GM23338 (cell line): ENCODE measurements around the gene STX1A. TPM values are rescaled to one million over a fixed set of nuclear protein-coding genes. Genes with fewer than 3 reads are reported as not detected.

Experiments used
- ATAC-seq: fragments of 200-7000 bp; cut with Tn5 transposase; 3 replicates; pipeline ENCODE4 v1.9.1; 2020
- DNase-seq: peaks from one replicate; pipeline ENCODE4 v3.0.0-alpha.2; 2015; ENCODE audit warnings: low spot score
- H2AFZ ChIP-seq: fragments of 200-600 bp; sonication (generic); 2 replicates; pipeline ENCODE4 v1.8.0; 2016; ENCODE audit warnings: antibody characterized with exemption, mild to moderate bottlenecking, moderate library complexity
- H3F3A ChIP-seq: fragments of 200-600 bp; sonication (generic); replicated peaks from 2 replicates; pipeline ENCODE4 v1.8.0; 2017; ENCODE audit warnings: antibody characterized with exemption, mixed run types, low read depth
- H3K27ac ChIP-seq: fragments of 200-600 bp; sonication (generic); 2 replicates; pipeline ENCODE4 v1.6.1; 2016; ENCODE audit warnings: low read depth
- H3K27me3 ChIP-seq: fragments of 200-600 bp; sonication (generic); 2 replicates; pipeline ENCODE4 v1.8.0; 2016; ENCODE audit warnings: mild to moderate bottlenecking, mixed run types, moderate library complexity; ENCODE audit not compliant: insufficient read depth
- H3K36me3 ChIP-seq: fragments of 200-600 bp; sonication (generic); 2 replicates; pipeline ENCODE4 v1.8.0; 2016; ENCODE audit warnings: mild to moderate bottlenecking; ENCODE audit not compliant: insufficient read depth
- H3K4me1 ChIP-seq: fragments of 200-600 bp; sonication (generic); 2 replicates; pipeline ENCODE4 v1.8.0; 2016; ENCODE audit warnings: mild to moderate bottlenecking, moderate library complexity; ENCODE audit not compliant: insufficient read depth
- H3K4me2 ChIP-seq: fragments of 200-600 bp; sonication (generic); 2 replicates; pipeline ENCODE4 v1.7.1; 2017; ENCODE audit warnings: mixed run types
- H3K4me3 ChIP-seq: fragments of 200-600 bp; sonication (generic); 2 replicates; pipeline ENCODE4 v1.6.1; 2016; ENCODE audit warnings: mixed run types
- H3K79me2 ChIP-seq: fragments of 200-600 bp; sonication (generic); replicated peaks from 2 replicates; pipeline ENCODE4 v1.8.0; 2017; ENCODE audit warnings: mild to moderate bottlenecking; ENCODE audit not compliant: insufficient read depth
- H3K9me2 ChIP-seq: fragments of 200-600 bp; sonication (generic); 2 replicates; pipeline ENCODE4 v1.8.0; 2017; ENCODE audit not compliant: insufficient read depth
- H4K20me1 ChIP-seq: fragments of 200-600 bp; sonication (generic); replicated peaks from 2 replicates; pipeline ENCODE4 v1.8.0; 2017; ENCODE audit warnings: mild to moderate bottlenecking; ENCODE audit not compliant: insufficient read depth
- H3K27ac Mint-ChIP-seq: 2 replicates; pipeline ENCODE4 v1.8.0; 2020; ENCODE audit warnings: inconsistent platforms, mild to moderate bottlenecking, moderate library complexity, mixed read lengths
- H3K27me3 Mint-ChIP-seq: 3 replicates; pipeline ENCODE4 v1.8.0; 2022; ENCODE audit warnings: low read depth, mild to moderate bottlenecking, moderate library complexity, mixed read lengths, inconsistent platforms; ENCODE audit not compliant: insufficient read depth, poor library complexity
- H3K36me3 Mint-ChIP-seq: 3 replicates; pipeline ENCODE4 v1.8.0; 2021; ENCODE audit warnings: low read depth, mild to moderate bottlenecking, inconsistent platforms, moderate library complexity, mixed read lengths
- H3K4me1 Mint-ChIP-seq: 3 replicates; pipeline ENCODE4 v1.8.0; 2020; ENCODE audit warnings: mild to moderate bottlenecking, inconsistent platforms, mixed read lengths
- H3K4me3 Mint-ChIP-seq: 3 replicates; pipeline ENCODE4 v1.8.0; 2021; ENCODE audit warnings: moderate library complexity, mild to moderate bottlenecking, inconsistent platforms, mixed read lengths
- H3K9me3 Mint-ChIP-seq: 3 replicates; pipeline ENCODE4 v1.8.0; 2020; ENCODE audit warnings: moderate library complexity, mild to moderate bottlenecking, inconsistent platforms, mixed read lengths
- CREB1 ChIP-seq: fragments of 250-450 bp; sonication (Bioruptor Pico); IDR thresholded peaks from 2 replicates; pipeline ENCODE4 v1.5.0; 2020; ENCODE audit warnings: low read depth, mild to moderate bottlenecking, moderate library complexity
- EZH2 ChIP-seq: fragments of 200-600 bp; sonication (generic); IDR thresholded peaks from one replicate; pipeline ENCODE4 v1.8.0; 2017; ENCODE audit warnings: antibody characterized with exemption, mild to moderate bottlenecking, low read depth; ENCODE audit not compliant: unreplicated experiment
- EZH2phosphoT487 ChIP-seq: fragments of 200-600 bp; sonication (generic); IDR thresholded peaks from one replicate; pipeline ENCODE4 v1.8.1; 2018; ENCODE audit warnings: antibody characterized with exemption; ENCODE audit not compliant: unreplicated experiment
- JUNB ChIP-seq: IDR thresholded peaks from one replicate; pipeline ENCODE4 v1.6.1; 2016; ENCODE audit warnings: antibody characterized with exemption; ENCODE audit not compliant: unreplicated experiment
- NANOG ChIP-seq: IDR thresholded peaks from 2 replicates; pipeline ENCODE4 v1.6.1; 2016; ENCODE audit warnings: antibody characterized with exemption, borderline replicate concordance
- POLR2AphosphoS5 ChIP-seq: IDR thresholded peaks from 2 replicates; pipeline ENCODE4 v1.6.1; 2016; ENCODE audit warnings: antibody characterized with exemption, low read depth
- STAT1 ChIP-seq: IDR thresholded peaks from one replicate; pipeline ENCODE4 v1.6.1; 2016; ENCODE audit warnings: antibody characterized with exemption; ENCODE audit not compliant: unreplicated experiment
- ZNF114 ChIP-seq: fragments of 250-450 bp; sonication (Bioruptor Pico); IDR thresholded peaks from 2 replicates; pipeline ENCODE4 v1.5.0; 2020; ENCODE audit warnings: mild to moderate bottlenecking, moderate library complexity
- ZNF331 ChIP-seq: fragments of 250-450 bp; sonication (Bioruptor Pico); IDR thresholded peaks from 2 replicates; pipeline ENCODE4 v1.5.0; 2020; ENCODE audit warnings: low read depth, mild to moderate bottlenecking, moderate library complexity
- polyA plus RNA-seq: library from polyadenylated mRNA; unstranded; fragments of >200 nt; fragmentation: Nextera tagmentation; extraction: Ambion mirVana; gene quantifications from 2 replicates; pipeline ENCODE4 v1.2.1, GENCODE V29; 2016
- total RNA-seq: library from RNA; depleted of rRNA; stranded (reverse); fragments of >200 nt; shearing (Covaris generic); gene quantifications from 2 replicates; pipeline ENCODE4 v1.2.3, GENCODE V29; 2014
- TF ChIP-seq, protein P1 (sequence below): IDR thresholded peaks from one replicate; pipeline ENCODE4 v1.6.1; 2018; ENCODE audit warnings: antibody characterized with exemption; ENCODE audit not compliant: unreplicated experiment
- TF ChIP-seq, protein P2 (sequence below): fragments of 250-450 bp; sonication (Bioruptor Pico); IDR thresholded peaks from 2 replicates; pipeline ENCODE4 v1.5.0; 2020; ENCODE audit warnings: mild to moderate bottlenecking, moderate library complexity
- TF ChIP-seq, protein P3 (sequence below): IDR thresholded peaks from 2 replicates; pipeline ENCODE4 v1.6.1; 2016; ENCODE audit warnings: antibody characterized with exemption
- TF ChIP-seq, protein P4 (sequence below), 2 experiments: fragments of 200-600 bp in 1 of 2; sonication (generic) in 1 of 2; conservative IDR thresholded peaks; 2 replicates each; pipeline versions ENCODE4 v1.5.1 to v1.6.1; 2016 to 2017; ENCODE audit warnings: antibody characterized with exemption in 2 of 2, low read depth in 2 of 2, mild to moderate bottlenecking in 2 of 2, moderate library complexity in 1 of 2

The STX1A gene
- total and polyA plus RNA-seq, 2 experiments from 2014 or later, result 9.1 to 19.8 TPM

DNA sequence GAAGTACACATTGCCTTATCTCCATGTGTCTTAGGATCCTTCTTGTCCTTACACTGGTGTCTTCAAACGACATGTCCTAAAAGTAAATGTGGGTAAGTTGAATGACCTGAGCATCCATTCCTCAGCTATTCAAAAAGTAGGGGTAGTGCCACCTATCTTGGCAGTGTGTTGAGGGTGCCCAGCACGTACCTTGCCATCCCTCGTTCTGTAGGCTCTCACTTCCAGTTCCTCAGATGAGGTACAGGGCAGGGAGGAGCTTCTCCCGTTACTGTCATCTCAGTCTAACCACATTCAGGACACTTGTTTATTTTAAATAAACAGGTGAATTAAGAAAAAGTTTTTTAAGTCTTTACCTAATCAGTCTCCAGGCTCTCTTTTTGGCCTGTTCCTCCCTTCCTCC is 23.1 kb downstream of the STX1A start:
- H3K4me1 Mint-ChIP-seq, result no peaks in the 10 kb centered on the region
- 0 out of 2 replicates have a peak, but pooled peaks cover 3% of the 10 kb centered on the region for H3F3A ChIP-seq
- H3K4me3 ChIP-seq, result no peak overlapping the region
- no peaks in the 10 kb centered on the region for H3K27me3 ChIP-seq
- H3K4me2 ChIP-seq, result no peak overlapping the region
- peaks cover 8% of the 10 kb centered on the region for H4K20me1 ChIP-seq
- H3K36me3 ChIP-seq, result peaks cover 25% of the 10 kb centered on the region
- DNase-seq (no peak), ATAC-seq (no peak)
- H3K27ac ChIP-seq, result no peak overlapping the region
- H3K9me3 Mint-ChIP-seq, result no peaks in the 10 kb centered on the region
- no peaks in the 10 kb centered on the region for H3K9me2 ChIP-seq
- H3K27ac Mint-ChIP-seq, result no peak overlapping the region
- H3K4me1 ChIP-seq, result no peaks in the 10 kb centered on the region
- H2AFZ ChIP-seq, result no peak overlapping the region
- no peak for TF ChIP-seq NANOG
- TF ChIP-seq ZNF114, result no peak
- TF ChIP-seq JUNB, result no peak
- no peak for TF ChIP-seq STAT1
- TF ChIP-seq, protein P1, sequence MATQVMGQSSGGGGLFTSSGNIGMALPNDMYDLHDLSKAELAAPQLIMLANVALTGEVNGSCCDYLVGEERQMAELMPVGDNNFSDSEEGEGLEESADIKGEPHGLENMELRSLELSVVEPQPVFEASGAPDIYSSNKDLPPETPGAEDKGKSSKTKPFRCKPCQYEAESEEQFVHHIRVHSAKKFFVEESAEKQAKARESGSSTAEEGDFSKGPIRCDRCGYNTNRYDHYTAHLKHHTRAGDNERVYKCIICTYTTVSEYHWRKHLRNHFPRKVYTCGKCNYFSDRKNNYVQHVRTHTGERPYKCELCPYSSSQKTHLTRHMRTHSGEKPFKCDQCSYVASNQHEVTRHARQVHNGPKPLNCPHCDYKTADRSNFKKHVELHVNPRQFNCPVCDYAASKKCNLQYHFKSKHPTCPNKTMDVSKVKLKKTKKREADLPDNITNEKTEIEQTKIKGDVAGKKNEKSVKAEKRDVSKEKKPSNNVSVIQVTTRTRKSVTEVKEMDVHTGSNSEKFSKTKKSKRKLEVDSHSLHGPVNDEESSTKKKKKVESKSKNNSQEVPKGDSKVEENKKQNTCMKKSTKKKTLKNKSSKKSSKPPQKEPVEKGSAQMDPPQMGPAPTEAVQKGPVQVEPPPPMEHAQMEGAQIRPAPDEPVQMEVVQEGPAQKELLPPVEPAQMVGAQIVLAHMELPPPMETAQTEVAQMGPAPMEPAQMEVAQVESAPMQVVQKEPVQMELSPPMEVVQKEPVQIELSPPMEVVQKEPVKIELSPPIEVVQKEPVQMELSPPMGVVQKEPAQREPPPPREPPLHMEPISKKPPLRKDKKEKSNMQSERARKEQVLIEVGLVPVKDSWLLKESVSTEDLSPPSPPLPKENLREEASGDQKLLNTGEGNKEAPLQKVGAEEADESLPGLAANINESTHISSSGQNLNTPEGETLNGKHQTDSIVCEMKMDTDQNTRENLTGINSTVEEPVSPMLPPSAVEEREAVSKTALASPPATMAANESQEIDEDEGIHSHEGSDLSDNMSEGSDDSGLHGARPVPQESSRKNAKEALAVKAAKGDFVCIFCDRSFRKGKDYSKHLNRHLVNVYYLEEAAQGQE, result no peak
- TF ChIP-seq, protein P2, sequence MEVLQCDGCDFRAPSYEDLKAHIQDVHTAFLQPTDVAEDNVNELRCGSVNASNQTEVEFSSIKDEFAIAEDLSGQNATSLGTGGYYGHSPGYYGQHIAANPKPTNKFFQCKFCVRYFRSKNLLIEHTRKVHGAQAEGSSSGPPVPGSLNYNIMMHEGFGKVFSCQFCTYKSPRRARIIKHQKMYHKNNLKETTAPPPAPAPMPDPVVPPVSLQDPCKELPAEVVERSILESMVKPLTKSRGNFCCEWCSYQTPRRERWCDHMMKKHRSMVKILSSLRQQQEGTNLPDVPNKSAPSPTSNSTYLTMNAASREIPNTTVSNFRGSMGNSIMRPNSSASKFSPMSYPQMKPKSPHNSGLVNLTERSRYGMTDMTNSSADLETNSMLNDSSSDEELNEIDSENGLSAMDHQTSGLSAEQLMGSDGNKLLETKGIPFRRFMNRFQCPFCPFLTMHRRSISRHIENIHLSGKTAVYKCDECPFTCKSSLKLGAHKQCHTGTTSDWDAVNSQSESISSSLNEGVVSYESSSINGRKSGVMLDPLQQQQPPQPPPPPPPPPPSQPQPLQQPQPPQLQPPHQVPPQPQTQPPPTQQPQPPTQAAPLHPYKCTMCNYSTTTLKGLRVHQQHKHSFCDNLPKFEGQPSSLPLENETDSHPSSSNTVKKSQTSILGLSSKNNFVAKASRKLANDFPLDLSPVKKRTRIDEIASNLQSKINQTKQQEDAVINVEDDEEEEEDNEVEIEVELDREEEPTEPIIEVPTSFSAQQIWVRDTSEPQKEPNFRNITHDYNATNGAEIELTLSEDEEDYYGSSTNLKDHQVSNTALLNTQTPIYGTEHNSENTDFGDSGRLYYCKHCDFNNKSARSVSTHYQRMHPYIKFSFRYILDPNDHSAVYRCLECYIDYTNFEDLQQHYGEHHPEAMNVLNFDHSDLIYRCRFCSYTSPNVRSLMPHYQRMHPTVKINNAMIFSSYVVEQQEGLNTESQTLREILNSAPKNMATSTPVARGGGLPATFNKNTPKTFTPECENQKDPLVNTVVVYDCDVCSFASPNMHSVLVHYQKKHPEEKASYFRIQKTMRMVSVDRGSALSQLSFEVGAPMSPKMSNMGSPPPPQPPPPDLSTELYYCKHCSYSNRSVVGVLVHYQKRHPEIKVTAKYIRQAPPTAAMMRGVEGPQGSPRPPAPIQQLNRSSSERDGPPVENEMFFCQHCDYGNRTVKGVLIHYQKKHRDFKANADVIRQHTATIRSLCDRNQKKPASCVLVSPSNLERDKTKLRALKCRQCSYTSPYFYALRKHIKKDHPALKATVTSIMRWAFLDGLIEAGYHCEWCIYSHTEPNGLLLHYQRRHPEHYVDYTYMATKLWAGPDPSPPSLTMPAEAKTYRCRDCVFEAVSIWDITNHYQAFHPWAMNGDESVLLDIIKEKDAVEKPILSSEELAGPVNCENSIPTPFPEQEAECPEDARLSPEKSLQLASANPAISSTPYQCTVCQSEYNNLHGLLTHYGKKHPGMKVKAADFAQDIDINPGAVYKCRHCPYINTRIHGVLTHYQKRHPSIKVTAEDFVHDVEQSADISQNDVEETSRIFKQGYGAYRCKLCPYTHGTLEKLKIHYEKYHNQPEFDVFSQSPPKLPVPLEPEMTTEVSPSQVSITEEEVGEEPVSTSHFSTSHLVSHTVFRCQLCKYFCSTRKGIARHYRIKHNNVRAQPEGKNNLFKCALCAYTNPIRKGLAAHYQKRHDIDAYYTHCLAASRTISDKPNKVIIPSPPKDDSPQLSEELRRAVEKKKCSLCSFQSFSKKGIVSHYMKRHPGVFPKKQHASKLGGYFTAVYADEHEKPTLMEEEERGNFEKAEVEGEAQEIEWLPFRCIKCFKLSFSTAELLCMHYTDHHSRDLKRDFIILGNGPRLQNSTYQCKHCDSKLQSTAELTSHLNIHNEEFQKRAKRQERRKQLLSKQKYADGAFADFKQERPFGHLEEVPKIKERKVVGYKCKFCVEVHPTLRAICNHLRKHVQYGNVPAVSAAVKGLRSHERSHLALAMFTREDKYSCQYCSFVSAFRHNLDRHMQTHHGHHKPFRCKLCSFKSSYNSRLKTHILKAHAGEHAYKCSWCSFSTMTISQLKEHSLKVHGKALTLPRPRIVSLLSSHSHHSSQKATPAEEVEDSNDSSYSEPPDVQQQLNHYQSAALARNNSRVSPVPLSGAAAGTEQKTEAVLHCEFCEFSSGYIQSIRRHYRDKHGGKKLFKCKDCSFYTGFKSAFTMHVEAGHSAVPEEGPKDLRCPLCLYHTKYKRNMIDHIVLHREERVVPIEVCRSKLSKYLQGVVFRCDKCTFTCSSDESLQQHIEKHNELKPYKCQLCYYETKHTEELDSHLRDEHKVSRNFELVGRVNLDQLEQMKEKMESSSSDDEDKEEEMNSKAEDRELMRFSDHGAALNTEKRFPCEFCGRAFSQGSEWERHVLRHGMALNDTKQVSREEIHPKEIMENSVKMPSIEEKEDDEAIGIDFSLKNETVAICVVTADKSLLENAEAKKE (CRISPR knock-in tag), result no peak
- no peak for TF ChIP-seq ZNF331 (CRISPR knock-in tag)
- TF ChIP-seq, protein P3, sequence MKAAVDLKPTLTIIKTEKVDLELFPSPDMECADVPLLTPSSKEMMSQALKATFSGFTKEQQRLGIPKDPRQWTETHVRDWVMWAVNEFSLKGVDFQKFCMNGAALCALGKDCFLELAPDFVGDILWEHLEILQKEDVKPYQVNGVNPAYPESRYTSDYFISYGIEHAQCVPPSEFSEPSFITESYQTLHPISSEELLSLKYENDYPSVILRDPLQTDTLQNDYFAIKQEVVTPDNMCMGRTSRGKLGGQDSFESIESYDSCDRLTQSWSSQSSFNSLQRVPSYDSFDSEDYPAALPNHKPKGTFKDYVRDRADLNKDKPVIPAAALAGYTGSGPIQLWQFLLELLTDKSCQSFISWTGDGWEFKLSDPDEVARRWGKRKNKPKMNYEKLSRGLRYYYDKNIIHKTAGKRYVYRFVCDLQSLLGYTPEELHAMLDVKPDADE, result no peak
- TF ChIP-seq, protein P4, sequence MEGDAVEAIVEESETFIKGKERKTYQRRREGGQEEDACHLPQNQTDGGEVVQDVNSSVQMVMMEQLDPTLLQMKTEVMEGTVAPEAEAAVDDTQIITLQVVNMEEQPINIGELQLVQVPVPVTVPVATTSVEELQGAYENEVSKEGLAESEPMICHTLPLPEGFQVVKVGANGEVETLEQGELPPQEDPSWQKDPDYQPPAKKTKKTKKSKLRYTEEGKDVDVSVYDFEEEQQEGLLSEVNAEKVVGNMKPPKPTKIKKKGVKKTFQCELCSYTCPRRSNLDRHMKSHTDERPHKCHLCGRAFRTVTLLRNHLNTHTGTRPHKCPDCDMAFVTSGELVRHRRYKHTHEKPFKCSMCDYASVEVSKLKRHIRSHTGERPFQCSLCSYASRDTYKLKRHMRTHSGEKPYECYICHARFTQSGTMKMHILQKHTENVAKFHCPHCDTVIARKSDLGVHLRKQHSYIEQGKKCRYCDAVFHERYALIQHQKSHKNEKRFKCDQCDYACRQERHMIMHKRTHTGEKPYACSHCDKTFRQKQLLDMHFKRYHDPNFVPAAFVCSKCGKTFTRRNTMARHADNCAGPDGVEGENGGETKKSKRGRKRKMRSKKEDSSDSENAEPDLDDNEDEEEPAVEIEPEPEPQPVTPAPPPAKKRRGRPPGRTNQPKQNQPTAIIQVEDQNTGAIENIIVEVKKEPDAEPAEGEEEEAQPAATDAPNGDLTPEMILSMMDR (conservative IDR thresholded peaks at IDR 0.05; ENCODE audit: low read depth in 2 of 2), result no peak
- no peak for TF ChIP-seq POLR2AphosphoS5
- TF ChIP-seq EZH2, result no peak
- no peak for TF ChIP-seq EZH2phosphoT487
- TF ChIP-seq CREB1, result no peak
- H3K4me3 Mint-ChIP-seq, result no peak overlapping the region
- no peaks in the 10 kb centered on the region for H3K79me2 ChIP-seq
- H3K27me3 Mint-ChIP-seq, result peaks cover 13% of the 10 kb centered on the region
- peaks cover 62% of the 10 kb centered on the region for H3K36me3 Mint-ChIP-seq
